Liver (tissue), 3 donors: Measurements from ENCODE around the gene TNK2.

ENCODE experiments used
- ATF3 ChIP-seq: IDR thresholded peaks from 2 replicates; pipeline ENCODE4 v1.6.1; 2016; ENCODE audit warnings: antibody characterized with exemption
- EGR1 ChIP-seq, 2 donors: IDR thresholded peaks; 2 replicates each; pipeline ENCODE4 v1.6.1; 2016 to 2018; ENCODE audit warnings: antibody characterized with exemption in 2 of 2, low read depth in 2 of 2
- RAD21 ChIP-seq, 2 donors: IDR thresholded peaks; 2 replicates each; pipeline ENCODE4 v1.6.1; 2016; ENCODE audit warnings: antibody characterized with exemption in 2 of 2, mild to moderate bottlenecking in 2 of 2
- REST ChIP-seq: IDR thresholded peaks from 2 replicates; pipeline ENCODE4 v1.6.1; 2016; ENCODE audit warnings: antibody characterized with exemption, mild to moderate bottlenecking
- SP1 ChIP-seq: IDR thresholded peaks from 2 replicates; pipeline ENCODE4 v1.6.1; 2018; ENCODE audit warnings: antibody characterized with exemption, mild to moderate bottlenecking
- TAF1 ChIP-seq: conservative IDR thresholded peaks from 2 replicates; pipeline ENCODE4 v1.6.1; 2016; ENCODE audit warnings: antibody characterized with exemption, mild to moderate bottlenecking
- YY1 ChIP-seq: IDR thresholded peaks from 2 replicates; pipeline ENCODE4 v1.6.1; 2016; ENCODE audit warnings: antibody characterized with exemption, mild to moderate bottlenecking
- TF ChIP-seq, protein P1 (sequence below): fragments of 150-350 bp; IDR thresholded peaks from 2 replicates; pipeline ENCODE4 v1.5.1; 2017; ENCODE audit warnings: improper control_type of control experiment, low read depth, low read length; ENCODE audit not compliant: missing input control
- TF ChIP-seq, protein P2 (sequence below): IDR thresholded peaks from 2 replicates; pipeline ENCODE4 v1.6.1; 2016; ENCODE audit warnings: antibody characterized with exemption
- donor health status: healthy.
- donor health status: healthy.

DNA sequence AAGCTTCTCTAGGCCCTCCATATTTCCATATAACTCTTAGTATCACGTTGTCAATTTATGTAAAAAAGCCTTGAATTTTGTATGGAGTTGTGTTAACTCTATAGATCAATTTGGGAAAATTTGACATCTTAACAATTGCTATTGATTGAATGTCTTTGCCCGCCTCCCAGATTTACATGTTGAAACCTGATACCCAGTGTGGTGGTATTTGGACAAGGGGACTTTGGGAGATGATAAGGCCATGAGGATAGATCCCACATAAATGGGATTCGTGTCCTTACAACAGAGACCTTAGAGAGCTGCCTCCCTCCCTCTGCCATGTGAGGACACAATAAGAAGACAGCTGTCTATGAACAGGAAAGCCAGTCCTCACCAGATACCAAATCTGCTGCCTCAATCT, 21.1 kb upstream of the TNK2 start:
- TF ChIP-seq, protein P1, sequence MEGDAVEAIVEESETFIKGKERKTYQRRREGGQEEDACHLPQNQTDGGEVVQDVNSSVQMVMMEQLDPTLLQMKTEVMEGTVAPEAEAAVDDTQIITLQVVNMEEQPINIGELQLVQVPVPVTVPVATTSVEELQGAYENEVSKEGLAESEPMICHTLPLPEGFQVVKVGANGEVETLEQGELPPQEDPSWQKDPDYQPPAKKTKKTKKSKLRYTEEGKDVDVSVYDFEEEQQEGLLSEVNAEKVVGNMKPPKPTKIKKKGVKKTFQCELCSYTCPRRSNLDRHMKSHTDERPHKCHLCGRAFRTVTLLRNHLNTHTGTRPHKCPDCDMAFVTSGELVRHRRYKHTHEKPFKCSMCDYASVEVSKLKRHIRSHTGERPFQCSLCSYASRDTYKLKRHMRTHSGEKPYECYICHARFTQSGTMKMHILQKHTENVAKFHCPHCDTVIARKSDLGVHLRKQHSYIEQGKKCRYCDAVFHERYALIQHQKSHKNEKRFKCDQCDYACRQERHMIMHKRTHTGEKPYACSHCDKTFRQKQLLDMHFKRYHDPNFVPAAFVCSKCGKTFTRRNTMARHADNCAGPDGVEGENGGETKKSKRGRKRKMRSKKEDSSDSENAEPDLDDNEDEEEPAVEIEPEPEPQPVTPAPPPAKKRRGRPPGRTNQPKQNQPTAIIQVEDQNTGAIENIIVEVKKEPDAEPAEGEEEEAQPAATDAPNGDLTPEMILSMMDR = no peak
- TF ChIP-seq, protein P2, sequence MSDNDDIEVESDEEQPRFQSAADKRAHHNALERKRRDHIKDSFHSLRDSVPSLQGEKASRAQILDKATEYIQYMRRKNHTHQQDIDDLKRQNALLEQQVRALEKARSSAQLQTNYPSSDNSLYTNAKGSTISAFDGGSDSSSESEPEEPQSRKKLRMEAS = no peak
- no peak for TF ChIP-seq REST
- TF ChIP-seq TAF1 = no peak
- no peak for TF ChIP-seq RAD21 (IDR thresholded peaks at IDR 0.05)
- TF ChIP-seq YY1 = no peak
- no peak for TF ChIP-seq SP1
- no peak for TF ChIP-seq ATF3
- no peak for TF ChIP-seq EGR1 (IDR thresholded peaks at IDR 0.05; ENCODE audit: low read depth in 2 of 2)
